ENCODE results near the gene S100A10. TPM values are rescaled to one million over a fixed set of nuclear protein-coding genes. Genes with fewer than 3 reads are reported as not detected.

Gene S100A10
- total and polyA plus RNA-seq, 2 donors from 2014 or later: 467 to 500 TPM

DNA sequence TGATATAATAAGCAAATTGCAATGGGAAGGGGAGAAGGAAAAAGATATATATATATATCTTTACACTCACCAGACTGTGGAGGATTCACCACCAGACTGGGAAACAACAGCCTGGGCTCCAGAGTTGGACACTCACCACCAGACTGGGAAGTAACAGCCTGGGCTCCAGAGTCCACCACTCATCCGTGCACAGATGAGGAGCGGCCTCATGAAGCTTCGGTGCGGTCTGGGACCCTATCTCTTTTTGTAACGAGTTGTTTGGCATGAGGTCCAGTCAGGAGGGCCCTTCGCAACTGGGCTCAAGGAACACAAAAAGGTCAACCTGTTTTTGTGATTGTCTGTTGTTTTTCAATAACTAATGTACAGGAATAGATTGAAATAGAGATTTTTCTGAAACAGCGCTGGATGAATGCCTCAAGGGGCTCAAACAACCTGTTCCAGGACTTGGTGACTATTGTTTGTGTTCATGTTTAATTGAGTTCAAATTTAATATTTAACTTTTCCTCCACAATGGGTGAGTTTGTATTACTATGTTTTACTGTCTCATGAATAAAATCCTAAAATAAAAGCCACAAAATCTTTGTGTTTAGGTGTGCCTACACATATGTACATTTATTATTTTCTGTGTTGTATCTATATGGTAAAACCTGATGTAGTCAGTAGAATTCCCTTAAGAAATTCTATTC is 40.1 kb downstream of the S100A10 start:
- H3K9me3 ChIP-seq (ENCODE audit: control insufficient read depth in 2 of 3, insufficient read depth in 1 of 3, low read length in 3 of 3): no peaks in the 10 kb centered on the region
- H3K36me3 ChIP-seq (ENCODE audit: control insufficient read depth in 2 of 3, insufficient read depth in 3 of 3, low read length in 3 of 3): no peaks in the 10 kb centered on the region
- FAIRE-seq (no peak), DNase-seq (peak in 1 of 5 donors; percentile 47)
- peak overlapping the region in 2 of 3 donors; percentile 5 to 13 for H3K9ac ChIP-seq (ENCODE audit: low read length in 3 of 3)
- H3K27me3 ChIP-seq (ENCODE audit: control insufficient read depth, insufficient read depth, low read length): no peaks in the 10 kb centered on the region
- peak overlapping the region; percentile 12 to 47 (median 20) for H3K4me3 ChIP-seq (ENCODE audit: low read length in 3 of 3)
- peak overlapping the region in 1 of 2 donors; percentile 39 for H3K27ac ChIP-seq (ENCODE audit: low read depth in 2 of 2, low read length in 2 of 2)
- intact Hi-C loops (cut with DNase I): no loop called here
- TF ChIP-seq CTCF (IDR thresholded peaks at IDR 0.05; ENCODE audit: borderline replicate concordance, extremely low read depth, insufficient read depth): no peak
- H3K4me1 ChIP-seq (ENCODE audit: control insufficient read depth in 2 of 3, insufficient read depth in 2 of 3, low read depth in 1 of 3, low read length in 3 of 3): no peaks in the 10 kb centered on the region

DNA sequence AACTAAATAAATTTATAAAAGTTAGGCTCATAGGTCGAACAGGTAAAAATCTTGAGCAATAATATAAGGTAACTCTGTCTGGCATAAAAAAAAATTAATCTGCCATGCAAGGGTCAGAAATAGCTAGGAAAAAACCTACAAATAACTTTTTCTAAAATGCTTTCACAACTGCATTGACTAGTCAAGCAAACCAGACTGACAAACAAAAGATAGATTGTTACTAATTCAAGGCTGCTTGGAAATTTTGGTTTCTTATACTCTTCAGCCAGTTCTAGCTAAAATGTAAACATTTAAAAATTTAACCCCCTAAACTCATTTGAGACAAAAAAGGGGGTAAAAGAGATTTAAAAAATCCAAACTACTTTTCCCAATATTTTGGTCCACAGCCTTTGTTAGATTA is 40.8 kb downstream of the S100A10 start:
- no peaks in the 10 kb centered on the region for H3K27me3 ChIP-seq (ENCODE audit: control insufficient read depth, insufficient read depth, low read length)
- intact Hi-C loops (cut with DNase I): no loop called here
- H3K9ac ChIP-seq (ENCODE audit: low read length in 3 of 3): peak overlapping the region in 1 of 3 donors; percentile 13
- no peaks in the 10 kb centered on the region for H3K36me3 ChIP-seq (ENCODE audit: control insufficient read depth in 2 of 3, insufficient read depth in 3 of 3, low read length in 3 of 3)
- no peak for TF ChIP-seq CTCF (IDR thresholded peaks at IDR 0.05; ENCODE audit: borderline replicate concordance, extremely low read depth, insufficient read depth)
- no peaks in the 10 kb centered on the region for H3K4me1 ChIP-seq (ENCODE audit: control insufficient read depth in 2 of 3, insufficient read depth in 2 of 3, low read depth in 1 of 3, low read length in 3 of 3)
- no peak overlapping the region for H3K27ac ChIP-seq (ENCODE audit: low read depth in 2 of 2, low read length in 2 of 2)
- DNase-seq (no peak), FAIRE-seq (no peak)
- H3K4me3 ChIP-seq (ENCODE audit: low read length in 3 of 3): peak overlapping the region in 2 of 3 donors; percentile 20 to 47
- H3K9me3 ChIP-seq (ENCODE audit: control insufficient read depth in 2 of 3, insufficient read depth in 1 of 3, low read length in 3 of 3): no peaks in the 10 kb centered on the region

- intact Hi-C loops (cut with DNase I): no loop called here
- peak in 1 of 5 donors; percentile 76 for DNase-seq
- H3K9ac ChIP-seq (ENCODE audit: low read length in 3 of 3): no peak overlapping the region
- FAIRE-seq: no peak
- H3K4me3 ChIP-seq (ENCODE audit: low read length in 3 of 3): no peak overlapping the region
- no peaks in the 10 kb centered on the region for H3K36me3 ChIP-seq (ENCODE audit: control insufficient read depth in 2 of 3, insufficient read depth in 3 of 3, low read length in 3 of 3)
- H3K4me1 ChIP-seq (ENCODE audit: control insufficient read depth in 2 of 3, insufficient read depth in 2 of 3, low read depth in 1 of 3, low read length in 3 of 3): peaks cover 1 to 11% (median 9%) of the 10 kb centered on the region in 3 donors
- no peaks in the 10 kb centered on the region for H3K9me3 ChIP-seq (ENCODE audit: control insufficient read depth in 2 of 3, insufficient read depth in 1 of 3, low read length in 3 of 3)
- H3K27me3 ChIP-seq (ENCODE audit: control insufficient read depth, insufficient read depth, low read length): no peaks in the 10 kb centered on the region
- no peak for TF ChIP-seq CTCF (IDR thresholded peaks at IDR 0.05; ENCODE audit: borderline replicate concordance, extremely low read depth, insufficient read depth)
- H3K27ac ChIP-seq (ENCODE audit: low read depth in 2 of 2, low read length in 2 of 2): no peak overlapping the region
Measured at GRCh38 chr1:151949371-151950193, 44.1 kb downstream of the S100A10 start.

All from kidney (tissue), 14 donors.